Measurements from ENCODE around the gene VAV2.

DNA sequence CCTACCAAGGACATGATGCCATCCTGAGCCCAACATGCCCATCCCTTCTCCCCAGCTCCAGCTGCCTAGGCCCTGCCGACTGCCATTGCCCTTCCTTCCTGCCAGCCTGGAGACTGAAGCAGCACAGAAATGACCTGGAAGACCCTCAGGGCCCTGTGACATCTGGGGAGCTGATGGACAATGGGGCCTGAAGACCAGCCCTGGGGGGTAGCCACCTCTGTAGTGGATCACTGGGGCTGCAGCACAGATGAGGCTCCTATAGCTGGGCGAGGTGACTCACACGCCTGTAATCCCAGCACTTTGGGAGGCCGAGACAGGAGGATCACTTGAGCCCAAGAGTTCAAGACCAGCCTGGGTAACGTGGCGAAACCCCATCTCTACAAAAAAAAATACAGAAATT lies 86.6 kb downstream of the VAV2 start:
- TF ChIP-seq, protein P1, sequence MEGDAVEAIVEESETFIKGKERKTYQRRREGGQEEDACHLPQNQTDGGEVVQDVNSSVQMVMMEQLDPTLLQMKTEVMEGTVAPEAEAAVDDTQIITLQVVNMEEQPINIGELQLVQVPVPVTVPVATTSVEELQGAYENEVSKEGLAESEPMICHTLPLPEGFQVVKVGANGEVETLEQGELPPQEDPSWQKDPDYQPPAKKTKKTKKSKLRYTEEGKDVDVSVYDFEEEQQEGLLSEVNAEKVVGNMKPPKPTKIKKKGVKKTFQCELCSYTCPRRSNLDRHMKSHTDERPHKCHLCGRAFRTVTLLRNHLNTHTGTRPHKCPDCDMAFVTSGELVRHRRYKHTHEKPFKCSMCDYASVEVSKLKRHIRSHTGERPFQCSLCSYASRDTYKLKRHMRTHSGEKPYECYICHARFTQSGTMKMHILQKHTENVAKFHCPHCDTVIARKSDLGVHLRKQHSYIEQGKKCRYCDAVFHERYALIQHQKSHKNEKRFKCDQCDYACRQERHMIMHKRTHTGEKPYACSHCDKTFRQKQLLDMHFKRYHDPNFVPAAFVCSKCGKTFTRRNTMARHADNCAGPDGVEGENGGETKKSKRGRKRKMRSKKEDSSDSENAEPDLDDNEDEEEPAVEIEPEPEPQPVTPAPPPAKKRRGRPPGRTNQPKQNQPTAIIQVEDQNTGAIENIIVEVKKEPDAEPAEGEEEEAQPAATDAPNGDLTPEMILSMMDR (IDR thresholded peaks at IDR 0.05): no peak
- no peak for TF ChIP-seq POLR2A (IDR thresholded peaks at IDR 0.05)

Data from adrenal gland (tissue), 5 donors.